ENCODE measurements around the gene RER1.
"Not testable (repeated sequence)": the region's sequence is repeated elsewhere in the genome, so short reads cannot be mapped to it uniquely, and the experiment has no call there.

Gene RER1

DNA sequence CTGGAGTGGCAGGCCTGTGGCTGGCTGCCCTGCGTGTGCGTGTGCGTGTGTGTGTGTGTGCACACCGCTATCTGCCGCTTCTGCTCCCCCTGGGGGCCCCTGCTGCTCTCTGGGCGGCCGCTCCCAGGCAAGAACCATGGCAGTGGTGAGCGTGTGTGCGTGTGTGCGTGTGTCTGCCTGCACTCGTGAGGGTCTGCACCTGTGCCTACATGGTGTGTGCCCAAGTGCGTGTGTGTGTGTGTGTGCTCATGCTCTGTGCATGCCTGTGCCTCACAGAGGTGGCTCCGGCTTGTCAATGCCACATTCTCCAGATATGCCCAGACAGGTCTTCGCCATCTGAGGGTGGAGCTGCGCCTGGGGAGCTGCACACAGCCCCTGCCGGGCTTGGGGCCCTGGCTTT lies 39.5 kb downstream of the RER1 start:
- DNase-seq = no peak

DNA sequence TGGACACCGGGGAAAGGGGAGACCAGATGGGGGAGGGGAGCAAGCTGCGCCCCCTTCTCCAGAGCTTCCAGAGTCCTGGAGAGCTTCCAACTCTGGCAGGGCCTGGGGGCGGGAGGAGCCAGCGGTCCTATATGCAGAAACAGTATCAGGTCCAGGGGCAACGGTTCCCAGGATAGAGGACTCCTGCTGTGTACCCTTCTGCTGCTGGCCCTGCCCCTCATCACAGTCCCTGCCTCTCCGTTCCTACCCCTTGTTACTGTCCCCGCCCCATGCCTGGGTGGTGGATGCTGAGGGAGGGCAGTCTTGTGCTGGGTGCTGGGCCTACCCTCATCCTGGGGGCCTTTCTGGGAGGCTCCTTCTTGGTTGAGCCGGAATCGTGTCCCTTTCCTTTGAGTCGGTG lies 39.9 kb downstream of the RER1 start:
- no peak for DNase-seq

DNA sequence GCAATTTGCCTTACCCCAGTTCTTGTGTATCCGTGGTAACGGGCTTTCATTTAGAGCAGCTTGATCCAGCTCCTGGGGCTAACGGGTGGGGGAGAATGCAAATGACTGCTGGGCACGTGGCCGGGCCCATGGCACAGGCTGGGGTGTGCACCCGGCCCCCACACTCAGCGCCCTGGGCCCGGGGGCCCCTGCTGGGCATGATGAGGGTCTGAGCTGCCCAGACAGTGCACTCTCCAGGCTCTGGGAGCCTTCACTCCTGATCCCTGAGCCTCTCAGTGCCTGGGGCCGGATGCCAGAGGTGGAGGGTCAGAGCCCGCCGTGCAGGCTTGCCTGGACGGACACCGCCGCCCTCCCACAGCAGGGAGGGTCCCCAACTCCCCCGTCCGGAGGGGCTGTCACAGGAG lies 40.8 kb downstream of the RER1 start:
- DNase-seq = no peak

DNA sequence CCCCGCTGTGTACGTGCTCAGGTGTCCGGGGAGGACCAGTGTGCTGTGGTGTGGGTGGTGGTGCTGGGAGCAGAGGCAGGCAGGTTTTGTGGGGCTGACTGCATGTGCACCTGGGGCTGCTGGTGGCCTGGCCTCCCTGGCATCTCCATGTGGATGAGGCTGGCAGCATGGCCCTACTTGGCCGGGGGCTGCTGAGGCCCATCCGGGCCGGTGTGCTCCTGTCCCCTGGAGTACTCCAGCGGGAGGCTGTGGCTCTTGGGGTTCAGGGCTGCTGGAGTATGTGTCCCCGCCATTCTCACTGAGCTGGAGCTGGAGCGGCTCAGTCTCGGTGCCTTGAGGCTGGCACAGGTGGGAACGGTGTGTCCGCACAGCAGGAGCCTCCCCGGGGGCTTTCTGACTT lies 41.6 kb downstream of the RER1 start:
- no peak for DNase-seq

DNA sequence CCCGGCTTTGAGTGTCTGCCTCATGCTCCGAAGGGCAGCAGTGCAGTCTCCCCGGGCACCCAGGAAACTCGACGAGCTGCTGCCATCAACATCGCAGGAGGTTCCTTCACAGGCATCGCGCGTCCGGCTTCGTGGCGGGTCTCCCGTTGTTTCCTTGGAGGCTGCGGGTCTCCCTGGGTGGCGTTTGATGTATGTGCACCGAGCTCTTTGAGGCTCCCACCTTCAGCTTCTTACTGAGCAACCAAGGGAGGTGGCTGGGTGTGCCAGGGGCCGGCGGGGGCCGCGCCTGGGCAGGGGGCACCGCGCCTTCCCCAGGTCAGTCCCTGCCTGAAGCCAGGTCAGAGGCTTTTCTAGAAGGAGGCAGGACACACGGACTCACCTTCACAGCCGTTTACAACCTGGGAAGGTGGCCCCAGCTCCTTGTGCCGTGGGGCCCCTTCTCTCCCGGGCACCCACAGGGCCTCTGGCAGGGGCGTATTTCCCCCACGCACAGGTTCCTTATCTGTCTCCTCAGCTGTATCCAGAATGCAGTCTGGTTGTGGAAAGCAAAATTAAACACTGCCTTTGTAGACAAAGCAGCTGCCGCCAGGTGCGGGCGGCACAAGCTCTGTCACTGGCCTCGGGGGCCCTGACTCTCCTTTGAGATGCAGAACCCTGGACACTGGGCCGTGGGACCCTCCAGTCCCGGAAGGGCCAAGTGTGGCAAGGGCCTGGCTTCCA lies 42.5 kb downstream of the RER1 start:
- DNase-seq = no peak

DNA sequence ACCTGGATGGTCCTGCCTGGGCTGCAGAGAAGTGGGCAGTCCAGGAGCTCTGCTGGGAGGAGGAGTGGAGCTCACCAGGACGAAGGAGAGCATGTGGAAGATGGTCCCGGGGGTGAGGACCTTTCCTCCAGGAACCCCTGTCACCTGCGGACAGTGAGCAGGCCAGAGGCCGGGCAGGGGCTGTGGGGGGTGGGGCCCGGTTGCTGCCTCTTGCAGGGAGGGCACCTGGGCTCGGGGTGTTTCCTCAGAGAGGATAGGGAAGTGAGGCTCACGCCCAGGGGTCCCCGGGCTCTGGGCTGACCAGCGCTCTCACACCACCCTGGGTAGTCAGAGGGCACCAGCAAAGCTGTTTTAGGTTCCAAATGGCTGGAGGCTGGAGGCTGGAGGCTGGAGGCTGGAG lies 43.5 kb downstream of the RER1 start:
- no peak for DNase-seq

DNA sequence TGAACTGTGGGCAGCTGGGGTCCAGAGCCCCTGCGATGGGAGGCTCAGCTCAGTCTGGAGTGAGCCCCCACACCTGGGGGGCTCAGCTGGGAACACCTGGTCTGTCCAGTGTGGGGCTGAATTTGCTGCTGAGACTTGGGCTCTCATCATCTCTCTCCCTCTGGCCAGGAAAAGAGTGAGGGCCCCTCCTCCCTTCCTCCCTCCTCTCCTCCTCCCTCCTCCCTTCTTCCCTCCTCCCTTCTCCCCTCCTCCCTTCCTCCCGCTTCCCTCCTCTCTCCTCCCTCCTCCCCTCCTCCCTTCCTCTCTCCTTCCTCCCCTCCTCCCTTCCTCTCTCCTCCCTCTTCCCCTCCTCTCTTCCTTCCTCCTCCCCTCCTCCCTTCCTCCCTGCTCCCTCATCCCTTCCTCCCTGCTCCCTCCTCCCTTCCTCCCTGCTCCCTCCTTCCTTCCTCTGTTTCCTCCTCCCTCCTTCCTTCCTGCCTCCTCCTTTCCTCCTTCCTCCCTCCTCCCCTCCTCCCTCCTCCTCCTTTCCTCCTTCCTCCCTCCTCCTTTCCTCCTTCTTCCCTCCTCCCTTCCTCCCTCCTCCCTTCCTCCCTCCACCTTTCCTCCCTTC lies 44.2 kb downstream of the RER1 start:
- DNase-seq = no peak

DNA sequence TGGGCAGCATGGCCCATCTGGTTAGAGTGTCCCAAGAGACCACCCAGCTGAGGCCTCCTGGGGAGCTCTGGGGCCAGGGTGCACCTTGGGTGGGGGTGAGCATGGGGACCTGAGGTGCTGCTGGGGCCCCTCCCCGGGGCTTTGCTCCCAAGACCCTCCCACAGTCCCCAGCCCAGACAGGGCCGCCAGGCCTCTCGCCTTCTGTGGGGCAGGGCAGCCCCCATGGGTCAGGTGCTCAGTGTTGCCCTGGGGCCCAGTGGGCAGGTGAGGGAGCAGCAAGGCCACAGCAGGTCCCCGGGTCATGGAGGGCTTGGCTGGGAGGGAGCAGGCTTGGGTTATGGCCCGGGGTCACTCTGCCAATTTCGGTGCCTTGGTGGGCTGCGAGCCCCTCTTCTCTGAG lies 45.2 kb downstream of the RER1 start:
- DNase-seq = no peak

DNA sequence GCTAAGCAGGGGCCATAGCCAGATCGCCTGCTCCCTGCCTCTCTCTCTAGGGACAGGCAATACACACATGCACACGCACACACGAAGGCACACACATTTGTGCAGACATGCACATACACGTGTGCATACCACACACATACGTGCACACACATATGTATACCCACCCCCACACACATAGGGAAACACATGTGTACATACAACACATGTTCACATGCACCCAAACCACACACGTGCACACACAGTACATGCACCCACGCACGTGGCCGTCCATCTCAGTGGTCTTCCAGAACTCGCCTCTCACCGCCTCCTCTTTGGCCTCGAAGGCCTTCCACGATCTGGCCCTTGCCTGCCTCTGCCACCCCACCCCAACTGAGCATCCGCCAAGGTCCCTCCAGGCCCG lies 46.0 kb downstream of the RER1 start:
- DNase-seq = no peak

DNA sequence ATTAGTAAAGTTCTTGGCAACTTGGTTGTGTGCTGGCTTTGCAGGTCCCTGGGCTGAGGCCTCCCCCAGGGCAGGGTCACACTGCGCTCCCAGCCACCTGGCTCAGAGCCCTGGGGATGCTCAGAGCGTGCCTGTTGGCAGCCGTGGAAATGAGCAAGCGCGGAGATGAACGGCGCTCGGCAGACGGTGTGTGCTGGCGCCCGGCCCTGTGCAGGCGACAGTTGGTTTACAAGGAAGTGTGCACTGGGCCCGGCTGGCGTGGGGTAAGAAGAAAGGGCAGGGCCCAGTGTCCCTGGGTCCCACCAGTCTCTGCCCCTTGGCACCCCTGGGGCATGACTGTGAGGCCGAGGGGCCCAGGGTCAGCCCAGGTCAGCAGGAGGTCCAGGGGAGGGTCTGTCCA lies 46.4 kb downstream of the RER1 start:
- DNase-seq = peak; percentile 78

DNA sequence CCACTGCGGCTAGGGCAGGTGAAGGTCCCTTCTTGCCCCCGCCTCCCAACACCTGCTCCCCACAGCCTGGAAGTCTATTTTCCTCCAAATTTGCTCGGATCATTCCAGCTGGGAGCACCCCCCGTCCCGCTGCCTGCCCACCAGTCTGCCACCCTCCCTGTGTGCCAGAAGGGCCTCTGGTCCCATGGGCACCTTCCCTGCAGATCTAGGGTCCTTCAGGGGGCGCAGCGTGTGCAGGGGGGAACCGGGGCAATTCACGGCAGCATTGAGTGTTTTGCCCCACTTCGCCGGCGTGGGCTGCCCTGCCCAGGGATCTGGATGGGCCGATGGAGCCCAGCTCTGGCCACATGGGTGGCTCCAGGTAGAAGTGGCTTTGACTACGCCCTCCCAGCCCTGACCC lies 47.0 kb downstream of the RER1 start:
- no peak for DNase-seq

DNA sequence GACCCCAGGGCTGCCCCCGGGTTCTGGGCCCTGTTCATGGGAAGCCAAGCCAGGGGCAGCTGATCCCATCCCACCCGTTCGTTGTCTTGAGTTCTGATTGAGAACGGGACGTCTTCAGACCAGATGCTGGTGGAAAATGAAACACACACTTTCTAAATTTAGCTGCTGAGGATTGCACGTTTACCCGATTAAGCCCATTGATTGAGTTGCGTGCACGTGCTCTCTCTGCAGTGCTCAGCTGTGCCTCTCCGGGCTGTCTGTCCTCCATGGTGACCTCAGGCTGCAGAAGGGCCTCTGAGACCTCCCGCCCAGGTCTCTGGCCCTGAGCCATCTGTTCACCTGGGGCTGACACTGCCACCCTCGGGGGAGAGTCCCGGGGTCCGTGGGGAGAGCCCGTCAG lies 47.7 kb downstream of the RER1 start:
- peak; percentile 46 for DNase-seq

DNA sequence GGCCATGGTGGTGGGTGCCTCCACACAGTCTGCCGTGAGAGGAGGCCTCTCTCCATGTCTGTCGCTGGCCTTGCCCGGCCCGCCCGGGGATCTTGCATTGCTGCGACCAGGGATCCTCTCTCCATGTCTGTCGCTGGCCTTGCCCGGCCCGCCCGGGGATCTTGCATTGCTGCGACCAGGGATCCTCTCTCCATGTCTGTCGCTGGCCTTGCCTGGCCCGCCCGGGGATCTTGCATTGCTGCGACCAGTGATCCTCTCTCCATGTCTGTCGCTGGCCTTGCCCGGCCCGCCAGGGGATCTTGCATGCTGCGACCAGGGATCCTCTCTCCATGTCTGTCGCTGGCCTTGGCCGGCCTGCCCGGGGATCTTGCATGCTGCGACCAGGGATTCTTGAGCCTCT lies 48.7 kb downstream of the RER1 start:
- DNase-seq = not testable (repeated sequence)

DNA sequence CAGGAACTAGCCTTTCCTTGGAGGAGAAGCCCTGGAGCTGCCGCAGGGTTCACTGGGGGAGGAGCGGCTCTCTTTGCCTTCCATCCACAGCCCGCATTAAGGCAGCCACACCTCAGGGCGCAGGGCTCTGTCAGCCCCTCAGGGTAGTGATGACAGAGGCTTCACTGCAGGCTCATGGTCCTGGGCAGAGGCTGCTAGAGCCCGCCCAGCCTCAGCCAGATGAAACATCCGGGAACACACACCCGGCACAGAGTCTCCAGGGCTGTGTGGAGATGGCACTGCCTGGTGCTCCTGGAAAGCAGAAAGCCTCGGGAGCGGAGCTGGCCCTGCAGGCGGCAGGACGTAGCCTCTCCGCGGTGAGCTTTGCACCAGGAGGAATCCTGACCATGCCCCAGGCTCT lies 50.1 kb downstream of the RER1 start:
- DNase-seq = no peak

DNA sequence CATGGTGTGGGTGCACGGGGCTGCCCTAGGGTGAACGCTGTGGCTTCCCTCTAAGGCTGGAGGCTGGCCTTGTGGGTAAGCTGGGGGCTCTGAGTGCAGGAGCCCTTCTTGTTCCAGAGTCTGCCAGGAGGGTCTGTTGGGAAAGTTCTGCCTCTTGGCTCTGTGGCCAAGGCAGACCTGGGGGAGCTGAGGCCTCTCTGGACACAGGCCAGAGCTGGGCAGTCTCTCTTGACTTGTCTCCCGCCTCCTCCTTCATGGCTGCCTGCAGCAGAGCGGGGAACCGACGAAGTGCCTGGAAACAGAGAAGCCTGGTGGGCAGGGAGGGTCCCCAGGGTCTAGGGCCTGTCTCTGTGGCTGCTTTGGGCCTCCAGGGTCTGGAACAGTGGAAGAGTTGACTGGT lies 51.0 kb downstream of the RER1 start:
- DNase-seq = no peak

DNA sequence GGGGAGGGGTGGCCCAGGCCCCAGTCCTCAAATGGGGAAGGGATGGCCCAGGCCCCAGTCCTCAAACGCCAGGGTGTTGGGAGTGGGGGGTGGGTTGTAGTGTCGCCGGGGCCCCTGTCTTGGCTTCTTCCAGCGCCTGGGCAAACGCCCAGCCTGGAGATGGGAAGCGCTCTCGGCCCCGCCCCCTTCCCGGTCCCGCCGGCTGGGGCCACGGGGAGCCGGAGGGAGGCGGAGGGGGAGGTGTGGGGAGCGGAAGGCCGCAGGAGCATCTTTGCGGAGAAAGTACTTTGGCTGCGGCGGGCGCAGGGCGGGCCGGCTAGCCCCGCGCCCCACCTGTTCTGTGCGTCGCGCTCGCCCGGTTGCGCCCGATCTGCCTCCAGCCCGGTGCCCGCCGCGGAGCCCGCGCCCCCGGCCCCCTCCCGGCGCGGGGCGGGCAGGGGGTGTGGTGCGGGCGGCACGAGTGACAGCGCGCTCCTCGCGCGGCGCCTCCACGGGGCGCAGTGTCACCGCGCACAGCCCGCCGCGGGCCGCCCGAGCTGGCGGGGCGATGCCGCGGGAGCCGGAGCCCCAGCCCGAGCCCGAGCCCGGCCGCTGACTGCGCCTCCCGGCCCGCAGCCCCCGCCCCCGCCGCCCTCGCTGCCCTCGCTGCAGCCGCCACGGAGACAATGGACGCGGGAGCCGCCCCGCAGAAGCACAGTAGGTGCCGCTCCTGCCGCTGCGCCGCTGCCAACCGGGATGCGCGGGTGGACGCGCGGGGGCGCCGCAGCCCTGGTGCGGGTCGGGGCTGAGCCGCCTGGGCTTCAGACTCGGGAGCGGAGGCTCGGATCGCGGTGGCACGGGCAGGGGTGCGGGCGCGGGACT lies 51.9 kb downstream of the RER1 start:
- peak; percentile 40 for DNase-seq

DNA sequence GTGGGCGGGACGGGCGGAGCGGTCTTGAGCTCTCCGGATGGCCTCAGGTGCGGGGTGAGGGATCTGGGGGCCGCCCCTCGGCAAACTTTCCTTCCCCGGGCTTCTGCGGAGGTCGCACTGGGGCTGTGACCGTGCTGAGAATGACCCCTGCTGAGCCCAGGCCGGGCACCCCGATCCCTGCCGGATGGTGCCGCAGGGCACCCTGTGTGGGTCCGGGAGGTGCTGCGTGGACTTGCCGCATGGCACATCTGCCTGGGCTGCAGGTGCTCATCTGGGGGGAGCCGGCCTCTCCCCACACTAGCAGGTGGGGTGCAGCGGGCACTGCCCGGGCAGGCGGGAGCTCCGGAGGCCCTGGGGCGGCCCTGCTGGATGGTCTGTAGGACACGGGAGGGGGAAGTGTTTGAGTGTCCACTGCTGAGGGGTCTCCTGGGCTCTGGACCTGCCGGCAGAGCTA lies 52.5 kb downstream of the RER1 start:
- no peak for DNase-seq

DNA sequence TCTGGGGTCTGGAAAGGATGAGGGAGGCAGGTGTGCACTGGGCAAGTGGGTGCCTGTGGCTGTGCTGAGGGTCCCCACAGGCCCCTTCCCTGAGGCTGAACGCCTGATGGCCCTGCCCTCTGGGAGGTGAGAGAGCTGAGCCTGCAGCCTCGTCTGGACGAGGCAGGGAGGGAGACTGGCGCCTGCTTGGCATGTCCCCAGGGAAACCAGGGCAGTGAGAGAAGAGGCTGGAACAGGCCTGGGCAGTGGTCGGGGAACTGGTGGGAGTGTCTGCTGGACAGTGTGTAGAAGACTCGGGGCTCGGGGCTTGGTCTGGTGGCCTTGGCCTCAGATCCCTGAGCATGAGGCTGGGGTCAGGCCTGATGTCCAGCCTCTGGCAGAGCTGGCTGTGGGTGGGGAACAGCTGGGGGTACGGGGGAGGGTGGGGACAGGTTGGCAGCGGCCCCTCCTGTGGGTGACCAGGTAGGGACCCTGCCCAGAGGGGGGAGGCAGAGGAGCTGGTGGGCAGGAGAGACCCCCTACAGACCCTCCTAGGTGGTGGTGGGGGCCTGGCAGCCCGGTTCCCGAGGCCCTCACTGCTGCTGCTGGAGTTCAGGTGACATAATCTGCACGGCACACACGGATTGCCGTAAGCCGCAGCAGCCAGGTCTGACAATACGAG lies 53.7 kb downstream of the RER1 start:
- no peak for DNase-seq

DNA sequence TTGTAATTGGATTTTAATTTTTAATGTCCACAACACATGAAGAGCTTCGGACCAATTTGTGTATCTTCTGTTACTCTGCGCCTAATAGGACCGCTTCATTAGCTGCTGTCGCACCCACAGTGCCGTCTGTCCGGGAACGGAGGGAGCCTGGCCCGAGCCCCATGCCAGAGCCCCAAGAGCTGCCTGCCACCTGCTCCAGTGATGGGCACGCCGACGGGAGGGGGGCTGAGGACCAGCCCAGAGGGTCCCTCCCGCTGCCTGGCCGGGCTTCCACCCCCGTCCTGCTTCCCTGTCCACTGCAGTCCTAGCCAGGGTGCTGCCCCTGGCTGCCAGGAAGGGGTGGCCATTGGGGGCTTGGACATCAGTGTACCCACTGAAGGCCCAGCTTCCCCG lies 54.2 kb downstream of the RER1 start:
- DNase-seq = no peak

DNA sequence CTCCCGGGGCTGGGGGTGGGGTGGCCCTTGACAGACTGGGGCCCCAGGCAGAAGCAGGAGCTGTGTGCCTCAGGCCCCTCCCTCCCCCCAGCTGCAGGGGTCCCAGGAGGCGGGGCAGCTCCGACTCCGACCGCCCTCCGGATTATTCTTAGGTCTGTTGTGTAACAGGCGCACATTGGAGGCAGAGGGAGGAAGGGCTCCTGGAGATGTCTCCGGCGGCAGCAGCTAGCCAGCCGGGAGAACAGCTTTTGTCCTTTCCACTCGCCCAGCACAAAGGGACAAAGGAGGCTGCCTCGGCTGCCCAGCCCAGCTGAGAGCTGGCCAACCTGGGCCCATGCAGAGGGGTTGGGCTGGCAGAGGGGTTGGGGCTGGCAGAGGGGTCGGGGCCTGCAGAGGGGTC lies 54.8 kb downstream of the RER1 start:
- no peak for DNase-seq

DNA sequence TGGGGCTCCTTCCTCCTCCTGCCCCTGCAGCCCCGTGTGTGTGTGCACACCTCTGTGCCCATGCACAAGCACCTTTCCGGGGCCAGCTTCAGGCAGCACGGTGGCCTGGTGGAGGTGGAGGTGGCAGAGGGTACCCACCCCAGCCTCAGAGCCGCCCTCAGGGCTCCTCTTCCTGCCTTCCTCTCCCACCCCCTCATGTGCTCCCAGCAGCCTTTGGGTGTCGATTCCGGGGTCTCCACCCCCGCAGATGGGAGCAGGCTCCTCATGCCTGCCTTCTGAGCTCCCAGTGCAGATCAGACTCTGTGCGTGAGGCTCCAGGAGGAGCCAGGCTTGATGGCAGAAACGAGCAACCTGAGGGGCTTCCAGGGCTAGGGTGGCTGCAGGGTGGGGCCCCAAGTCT lies 55.2 kb downstream of the RER1 start:
- no peak for DNase-seq

DNA sequence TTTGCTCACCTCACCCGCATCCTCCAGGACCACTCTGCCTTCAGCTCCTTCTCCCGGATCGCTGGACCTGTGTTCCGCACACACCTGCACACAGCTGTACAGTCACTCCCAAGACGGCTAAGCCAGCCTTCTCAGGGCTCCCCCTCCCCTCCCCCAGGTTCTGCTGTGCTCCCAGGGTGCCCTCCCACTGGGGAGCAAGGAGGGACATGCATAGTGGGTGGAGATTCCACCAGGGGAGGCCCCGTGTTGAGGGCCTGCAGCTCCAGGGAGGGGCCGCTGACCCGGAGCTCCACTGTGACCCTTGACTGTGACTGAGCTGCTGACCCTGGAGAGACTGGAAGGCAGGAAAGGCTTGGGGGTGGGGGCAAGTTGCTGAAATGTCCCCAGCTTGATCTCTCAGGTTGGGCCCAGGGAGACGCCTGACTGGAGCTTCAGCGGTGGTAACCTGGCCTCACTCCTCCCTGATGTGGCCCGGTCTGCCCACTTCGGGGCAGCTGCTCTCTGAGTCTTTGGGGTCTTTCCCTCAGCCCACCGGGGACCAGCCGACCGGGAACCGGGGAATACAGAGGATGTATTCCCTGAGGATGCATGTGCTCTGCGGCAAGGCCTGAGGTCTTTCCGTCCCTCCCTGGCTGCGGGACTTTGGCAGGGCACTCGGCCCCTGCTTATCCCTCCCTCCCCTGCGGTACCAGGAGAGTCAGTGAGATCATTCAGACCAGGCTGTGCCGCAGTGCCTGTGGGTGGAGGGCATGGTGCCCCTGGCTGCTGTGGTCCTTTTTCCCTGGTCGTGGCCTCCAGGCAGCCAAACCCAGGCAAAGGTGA lies 55.8 kb downstream of the RER1 start:
- no peak for DNase-seq

DNA sequence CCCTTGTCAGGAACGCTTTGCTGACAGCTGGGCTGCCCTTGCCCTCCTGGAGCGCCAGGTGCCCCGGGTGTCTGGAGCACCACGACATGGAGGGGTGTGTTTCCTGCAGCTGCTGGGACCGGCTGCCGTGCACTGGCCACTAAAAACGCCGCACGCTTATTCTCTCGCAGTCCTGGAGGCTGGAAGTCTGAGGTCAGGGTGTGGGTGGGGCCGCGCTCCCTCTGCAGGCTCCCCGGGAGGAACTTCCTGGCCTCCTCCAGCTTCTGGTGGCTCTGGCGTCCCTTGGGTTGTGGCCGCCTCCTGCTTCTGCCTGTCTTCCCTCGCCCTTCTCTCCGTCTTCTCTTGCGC lies 56.4 kb downstream of the RER1 start:
- peak; percentile 63 for DNase-seq

Measured in RPMI8226 (cell line).